ENCODE measurements around the gene ZNF638.
"Not testable (repeated sequence)": the region's sequence is repeated elsewhere in the genome, so short reads cannot be mapped to it uniquely, and the experiment has no call there.

- TF ChIP-seq CTCF (IDR thresholded peaks at IDR 0.05; ENCODE audit: low read depth, low read length, missing input control); RAD21 (IDR thresholded peaks at IDR 0.05); SP1 (IDR thresholded peaks at IDR 0.05); TAF1 (conservative IDR thresholded peaks at IDR 0.05); NR2F2 (IDR thresholded peaks at IDR 0.05); ZBTB33 (IDR thresholded peaks at IDR 0.05); EGR1 (IDR thresholded peaks at IDR 0.05; ENCODE audit: low read depth in 2 of 2); MAX (IDR thresholded peaks at IDR 0.05); GABPA (IDR thresholded peaks at IDR 0.05 in 1 of 2, conservative IDR thresholded peaks at IDR 0.05 in 1 of 2); ATF3 (IDR thresholded peaks at IDR 0.05); JUND (IDR thresholded peaks at IDR 0.05); REST (IDR thresholded peaks at IDR 0.05); RXRA (IDR thresholded peaks at IDR 0.05); HNF4G (IDR thresholded peaks at IDR 0.05): not testable (repeated sequence)
Measured at GRCh38 chr2:71331331-71331580, 326 bp upstream of the ZNF638 start.
